ENCODE data around the gene CEP170B. TPM values are rescaled to one million over a fixed set of nuclear protein-coding genes. Genes with fewer than 3 reads are reported as not detected.
"Not testable (repeated sequence)": the region's sequence is repeated elsewhere in the genome, so short reads cannot be mapped to it uniquely, and the experiment has no call there.

Gene CEP170B
- total and polyA plus RNA-seq, 9 of the 15 experiments (the other 6 are each of a cell fraction or from before 2014, with no cell fraction given) = 0.01 to 10.2 (median 2.2) TPM

DNA sequence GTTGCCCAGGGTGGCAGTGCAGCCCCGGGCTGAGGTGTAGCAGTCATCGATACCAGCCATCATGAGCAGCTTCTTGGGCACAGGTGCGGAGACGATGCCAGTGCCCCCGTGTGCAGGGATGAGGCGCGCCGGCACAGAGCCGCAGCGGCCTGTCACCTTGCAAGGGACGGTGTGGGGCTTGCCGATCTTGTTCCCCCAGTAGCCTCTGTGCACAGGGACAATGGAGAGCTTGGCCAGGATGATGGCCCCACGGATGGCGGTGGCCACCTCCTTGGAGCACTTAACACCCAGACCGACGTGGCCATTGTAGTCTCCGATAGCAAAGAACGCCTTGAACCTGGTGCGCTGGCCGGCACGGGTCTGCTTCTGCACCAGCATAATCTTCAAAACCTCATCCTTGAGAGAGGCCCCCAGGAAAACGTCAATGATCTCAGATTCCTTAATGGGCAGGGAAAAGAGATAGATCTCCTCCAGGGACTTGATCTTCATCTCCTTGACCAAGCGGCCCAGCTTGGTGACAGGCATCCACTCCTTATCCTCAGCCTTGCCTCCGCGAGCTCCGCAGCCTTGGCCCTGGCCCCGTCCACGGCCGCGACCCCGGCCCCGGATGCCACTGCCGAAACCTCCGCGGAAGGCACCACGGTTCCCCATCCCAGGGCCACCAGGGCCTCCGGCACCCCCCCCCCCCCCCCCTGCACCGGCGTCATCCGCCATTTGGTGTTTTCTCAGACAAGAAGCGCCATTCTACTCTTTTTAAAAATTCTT is 28.7 kb upstream of the CEP170B start:
- H3K79me2 ChIP-seq (ENCODE audit: control insufficient read depth, insufficient read depth, low read length); in situ Hi-C loops (cut with MboI); H3K27me3 ChIP-seq (ENCODE audit: control insufficient read depth in 2 of 2, insufficient read depth in 2 of 2, low read length in 2 of 2); DNase-seq (ENCODE audit: extremely low read depth in 1 of 4, low spot score in 3 of 4); H3K4me2 ChIP-seq (ENCODE audit: insufficient read depth, low read length); H3K4me3 ChIP-seq; CTCF ChIA-PET (ENCODE audit: low intra/inter-chr PET ratio); POLR2A ChIA-PET; H3K9me1 ChIP-seq (ENCODE audit: control insufficient read depth, insufficient read depth, low read length); H4K20me1 ChIP-seq (replicated peaks; ENCODE audit: control insufficient read depth, insufficient read depth, low read length); H3K36me3 ChIP-seq (ENCODE audit: control insufficient read depth, insufficient read depth, low read length); H3K27ac ChIP-seq (ENCODE audit: extremely low read depth, low read depth, low read length); H3K9ac ChIP-seq (ENCODE audit: insufficient read depth in 1 of 2, low read depth in 2 of 2, low read length in 2 of 2); ATAC-seq; BruUV-seq (replicated peaks); H2AFZ ChIP-seq (ENCODE audit: low read depth, low read length); FAIRE-seq; H3K9me3 ChIP-seq (replicated peaks; ENCODE audit: control insufficient read depth, insufficient read depth, low read depth, low read length); H3K4me1 ChIP-seq (replicated peaks in 1 of 2; ENCODE audit: control insufficient read depth in 2 of 2, insufficient read depth in 2 of 2, low read length in 2 of 2); intact Hi-C loops (cut with micrococcal nuclease): not testable (repeated sequence)
- WGBS (ENCODE audit: insufficient coverage, low coverage, missing lambda C conversion rate) = 69% methylated on average over 9 of the region's 41 CpGs

DNA sequence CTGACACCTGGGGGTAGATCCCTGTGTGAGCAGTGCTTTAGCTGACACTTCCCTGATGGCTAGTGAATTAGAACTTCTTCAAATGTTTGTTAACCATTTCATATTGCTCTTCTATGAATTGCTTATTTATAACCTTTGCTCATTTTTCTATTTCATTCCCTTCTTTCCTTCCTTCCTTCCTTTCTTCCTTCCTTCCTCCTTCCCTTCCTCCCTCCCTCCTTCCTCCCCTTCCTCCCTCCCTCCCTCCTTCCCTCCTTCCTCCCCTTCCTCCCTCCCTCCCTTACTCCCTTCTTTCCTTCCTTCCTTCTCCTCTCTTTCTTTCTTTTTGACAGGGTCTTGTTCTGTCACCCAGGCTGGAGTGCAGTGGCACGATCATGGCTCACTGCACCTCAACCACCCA is 23.3 kb upstream of the CEP170B start:
- H3K9ac ChIP-seq (ENCODE audit: insufficient read depth in 1 of 2, low read depth in 2 of 2, low read length in 2 of 2) = no peak overlapping the region
- TF ChIP-seq NR2F6 (CRISPR knock-in tag; IDR thresholded peaks at IDR 0.05) (no peak), TAF15 (IDR thresholded peaks at IDR 0.05; ENCODE audit: low read depth, low read length) (no peak)
- in situ Hi-C loops (cut with MboI) (no loop called here), intact Hi-C loops (cut with micrococcal nuclease) (no loop called here)
- no peaks in the 10 kb centered on the region for H3K36me3 ChIP-seq (ENCODE audit: control insufficient read depth, insufficient read depth, low read length)
- DNase-seq (ENCODE audit: extremely low read depth in 1 of 4, low spot score in 3 of 4) (no peak), FAIRE-seq (no peak), ATAC-seq (no peak)
- H3K79me2 ChIP-seq (ENCODE audit: control insufficient read depth, insufficient read depth, low read length) = no peaks in the 10 kb centered on the region
- H3K4me1 ChIP-seq (replicated peaks in 1 of 2; ENCODE audit: control insufficient read depth in 2 of 2, insufficient read depth in 2 of 2, low read length in 2 of 2) = peaks cover 0 to 13% of the 10 kb centered on the region in 2 experiments; a peak in 2 of 5 replicates
- no peaks in the 10 kb centered on the region for H3K9me1 ChIP-seq (ENCODE audit: control insufficient read depth, insufficient read depth, low read length)
- H4K20me1 ChIP-seq (replicated peaks; ENCODE audit: control insufficient read depth, insufficient read depth, low read length) = no peaks in the 10 kb centered on the region
- no peak overlapping the region for H3K4me2 ChIP-seq (ENCODE audit: insufficient read depth, low read length)
- CTCF ChIA-PET (ENCODE audit: low intra/inter-chr PET ratio) = no interaction called here
- no peak overlapping the region for H3K4me3 ChIP-seq
- peaks cover 15 to 43% of the 10 kb centered on the region in 2 experiments; a peak in 4 of 5 replicates for H3K27me3 ChIP-seq (ENCODE audit: control insufficient read depth in 2 of 2, insufficient read depth in 2 of 2, low read length in 2 of 2)
- no peak overlapping the region for H3K27ac ChIP-seq (ENCODE audit: extremely low read depth, low read depth, low read length)
- no TSS peak for BruUV-seq (replicated peaks)
- no CpG with 5 or more reads among the region's 1 CpG for WGBS (ENCODE audit: insufficient coverage, low coverage, missing lambda C conversion rate)
- POLR2A ChIA-PET = no interaction called here
- no peak overlapping the region for H2AFZ ChIP-seq (ENCODE audit: low read depth, low read length)
- no peaks in the 10 kb centered on the region for H3K9me3 ChIP-seq (replicated peaks; ENCODE audit: control insufficient read depth, insufficient read depth, low read depth, low read length)

Measured in K562 (cell line).